Measurements from ENCODE around the gene ZC3H7A.
A peak's percentile ranks its signal among the peaks of the same experiment; 100 is the strongest.

The ZC3H7A gene

DNA sequence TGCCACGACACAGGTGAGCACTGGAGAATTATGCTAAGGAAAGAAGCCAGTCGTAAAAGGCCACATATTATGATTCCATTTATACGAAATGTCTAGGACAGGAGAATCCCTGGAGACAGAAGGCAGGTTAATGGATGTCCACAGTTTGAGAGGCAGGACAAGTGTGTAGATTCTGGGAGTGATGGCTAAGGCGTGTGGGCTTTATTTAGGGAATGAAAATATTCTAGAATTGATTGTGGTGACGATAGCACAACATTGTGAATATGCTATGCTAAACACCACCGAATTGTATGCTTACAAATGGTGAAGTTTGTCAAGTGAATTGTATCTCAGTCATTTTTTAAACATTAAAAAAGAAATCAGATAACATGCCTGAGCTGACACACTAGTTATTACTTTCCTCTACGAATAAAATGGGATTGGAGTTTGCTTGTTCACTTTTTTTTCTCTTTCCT is 49.1 kb downstream of the ZC3H7A start:
- H3K9me3 ChIP-seq (ENCODE audit: control insufficient read depth in 1 of 2, low read length in 2 of 2): no peaks in the 10 kb centered on the region
- H3K36me3 ChIP-seq (ENCODE audit: control insufficient read depth in 1 of 2, insufficient read depth in 2 of 2, low read length in 2 of 2): peaks cover 28 to 29% of the 10 kb centered on the region in 2 donors
- H3K27me3 ChIP-seq (ENCODE audit: low read depth, low read length): no peaks in the 10 kb centered on the region
- H3K4me1 ChIP-seq (ENCODE audit: control insufficient read depth in 1 of 2, insufficient read depth in 2 of 2, low read length in 2 of 2): no peaks in the 10 kb centered on the region
- H3K4me3 ChIP-seq (ENCODE audit: low read depth in 1 of 2, low read length in 2 of 2): no peak overlapping the region
- peak overlapping the region; percentile 10 for H3K27ac ChIP-seq (ENCODE audit: low read length)

DNA sequence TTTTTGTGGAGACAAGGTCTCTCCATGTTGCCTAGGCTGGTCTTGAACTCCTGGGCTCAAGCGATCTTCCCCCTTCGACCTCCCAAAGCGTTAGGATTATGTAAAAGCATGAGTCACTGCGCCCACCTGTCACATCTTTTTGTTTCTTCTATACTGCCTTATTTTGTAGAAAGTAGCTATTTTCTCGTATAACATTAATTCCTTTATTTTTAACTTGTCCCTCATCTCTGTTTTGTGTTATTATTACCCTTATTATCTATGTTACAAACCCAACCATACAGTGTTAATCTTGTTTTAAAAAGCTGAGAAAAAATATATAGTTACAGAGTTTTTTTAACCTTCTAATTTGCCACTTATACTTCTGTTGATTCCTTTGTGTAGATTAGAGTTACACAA is 53.0 kb downstream of the ZC3H7A start:
- Histone ChIP-seq H3K4me1 (ENCODE audit: control insufficient read depth in 1 of 2, insufficient read depth in 2 of 2, low read length in 2 of 2) (peaks cover 0 to 18% of the 10 kb centered on the region in 2 donors), H3K36me3 (ENCODE audit: control insufficient read depth in 1 of 2, insufficient read depth in 2 of 2, low read length in 2 of 2) (no peaks in the 10 kb centered on the region), H3K27ac (ENCODE audit: low read length) (peak overlapping the region; percentile 85)

DNA sequence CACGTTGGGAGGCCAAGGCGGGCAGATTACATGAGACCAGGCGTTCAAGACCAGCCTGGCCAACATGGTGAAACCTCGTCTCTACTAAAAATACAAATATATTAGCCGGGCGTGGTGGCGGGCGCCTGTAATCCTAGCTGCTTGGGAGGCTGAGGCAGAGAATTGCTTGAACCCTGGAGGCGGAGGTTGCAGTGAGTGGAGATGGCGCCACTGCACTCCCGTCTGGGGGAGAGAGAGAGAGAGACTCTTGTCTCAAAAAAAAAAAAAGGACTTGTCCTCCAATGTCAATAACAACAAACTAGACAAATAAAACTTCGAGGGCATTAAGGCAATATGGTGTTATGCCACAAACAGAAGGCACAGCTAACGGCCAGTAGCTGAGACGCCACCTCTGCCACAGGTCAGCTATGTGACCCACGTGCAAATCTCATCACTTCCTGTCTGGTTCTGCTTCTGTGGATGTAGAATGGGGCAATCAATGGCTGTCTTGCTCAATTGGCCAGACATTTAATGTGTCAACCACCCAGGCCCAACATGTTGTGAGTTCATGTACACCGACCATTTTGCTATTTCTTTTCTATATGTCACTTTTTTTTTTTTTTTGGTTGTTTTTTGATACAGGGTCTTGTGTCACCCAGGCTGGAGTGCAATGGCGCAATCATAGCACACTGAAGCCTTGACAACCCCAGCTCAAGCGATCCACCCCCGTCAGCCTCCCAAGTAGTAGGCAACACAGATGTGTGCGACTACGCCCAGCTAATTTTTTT is 53.6 kb downstream of the ZC3H7A start:
- no peaks in the 10 kb centered on the region for H3K27me3 ChIP-seq (ENCODE audit: low read depth, low read length)
- H3K27ac ChIP-seq (ENCODE audit: low read length): peak overlapping the region; percentile 85
- H3K9me3 ChIP-seq (ENCODE audit: control insufficient read depth in 1 of 2, low read length in 2 of 2): no peaks in the 10 kb centered on the region
- H3K4me1 ChIP-seq (ENCODE audit: control insufficient read depth in 1 of 2, insufficient read depth in 2 of 2, low read length in 2 of 2): peaks cover 0 to 18% of the 10 kb centered on the region in 2 donors
- peak overlapping the region; percentile 48 to 90 for H3K4me3 ChIP-seq (ENCODE audit: low read depth in 1 of 2, low read length in 2 of 2)
- no peaks in the 10 kb centered on the region for H3K36me3 ChIP-seq (ENCODE audit: control insufficient read depth in 1 of 2, insufficient read depth in 2 of 2, low read length in 2 of 2)

More for the DNA sequence above, 53.0 kb downstream of the ZC3H7A start:
- Histone ChIP-seq H3K27me3 (ENCODE audit: low read depth, low read length) (no peaks in the 10 kb centered on the region), H3K9me3 (ENCODE audit: control insufficient read depth in 1 of 2, low read length in 2 of 2) (no peaks in the 10 kb centered on the region), H3K4me3 (ENCODE audit: low read depth in 1 of 2, low read length in 2 of 2) (no peak overlapping the region)

DNA sequence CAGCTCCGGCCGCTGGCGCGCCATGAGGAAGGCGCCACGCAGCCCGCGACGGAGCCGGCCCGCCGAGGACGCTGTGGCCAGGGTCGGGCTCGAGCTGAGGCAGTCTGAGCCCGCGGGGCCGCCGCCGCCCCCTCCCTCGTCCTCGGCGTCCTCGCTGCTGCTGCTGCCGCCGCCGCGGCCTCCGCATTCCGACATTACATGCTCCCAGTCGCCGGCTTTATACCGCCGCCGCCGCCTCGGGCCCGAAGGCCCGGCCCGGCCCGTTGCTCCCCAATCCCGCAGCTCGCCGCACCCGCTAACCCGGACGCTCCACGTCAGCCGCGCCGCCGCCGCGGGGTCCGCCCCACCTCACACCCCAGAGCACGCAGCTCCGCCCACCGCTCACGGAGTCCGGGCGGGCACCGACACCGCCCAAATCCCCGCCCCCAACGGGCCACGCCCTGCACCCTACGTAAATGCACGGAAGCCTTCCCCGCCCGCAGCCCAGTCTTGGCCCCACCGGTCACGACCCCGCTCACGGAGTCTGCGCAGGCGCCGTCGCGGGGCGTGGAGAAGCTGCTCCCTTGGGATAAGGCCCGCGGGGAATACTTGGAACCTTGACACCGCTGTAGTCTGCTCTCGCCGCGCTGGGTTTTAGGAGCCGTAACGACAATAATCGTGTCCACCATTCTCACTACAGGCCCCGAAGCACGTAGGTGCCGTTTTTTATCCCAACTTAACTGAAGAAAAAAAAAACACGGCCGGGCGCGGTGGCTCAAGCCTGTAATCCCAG is 54.3 kb downstream of the ZC3H7A start, which contains the start of gene TXNDC11:
Gene TXNDC11 (minus strand): TSS at position 322 of the 772 bp plus-strand sequence. CDS start 127 bp downstream, at position 195.
- H3K4me1 ChIP-seq (ENCODE audit: control insufficient read depth in 1 of 2, insufficient read depth in 2 of 2, low read length in 2 of 2): peaks cover 7 to 22% of the 10 kb centered on the region in 2 donors
- no peaks in the 10 kb centered on the region for H3K36me3 ChIP-seq (ENCODE audit: control insufficient read depth in 1 of 2, insufficient read depth in 2 of 2, low read length in 2 of 2)
- no peaks in the 10 kb centered on the region for H3K27me3 ChIP-seq (ENCODE audit: low read depth, low read length)
- H3K4me3 ChIP-seq (ENCODE audit: low read depth in 1 of 2, low read length in 2 of 2): peak within 1 kb of the TSS; percentile 73 to 90
- peak within 1 kb of the TSS; percentile 88 for H3K27ac ChIP-seq (ENCODE audit: low read length)
- no peaks in the 10 kb centered on the region for H3K9me3 ChIP-seq (ENCODE audit: control insufficient read depth in 1 of 2, low read length in 2 of 2)

DNA sequence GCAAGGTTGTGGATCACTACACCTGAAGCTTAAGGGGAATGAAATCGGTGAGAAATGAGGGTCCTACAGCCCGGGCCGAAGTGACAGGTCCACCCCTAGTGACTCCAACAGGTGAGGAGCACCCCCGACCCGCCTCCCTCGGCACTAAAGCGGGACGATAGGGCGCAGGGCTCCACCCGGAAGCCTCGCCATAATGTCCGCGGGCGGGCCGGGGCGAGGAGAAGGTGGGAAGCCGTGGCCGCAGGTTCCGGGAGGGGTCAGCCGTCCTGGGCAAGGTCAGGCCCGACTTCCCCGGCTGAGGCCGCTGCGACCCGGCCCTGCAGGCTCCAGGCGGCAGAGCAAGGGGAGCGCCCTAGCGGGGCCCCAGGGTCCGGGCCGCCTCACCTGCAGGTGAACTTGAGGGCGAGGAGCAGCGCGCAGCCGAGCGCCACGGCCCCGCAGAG is 54.9 kb downstream of the ZC3H7A start:
- H3K4me3 ChIP-seq (ENCODE audit: low read depth in 1 of 2, low read length in 2 of 2): peak overlapping the region; percentile 73 to 90
- no peaks in the 10 kb centered on the region for H3K36me3 ChIP-seq (ENCODE audit: control insufficient read depth in 1 of 2, insufficient read depth in 2 of 2, low read length in 2 of 2)
- H3K27ac ChIP-seq (ENCODE audit: low read length): peak overlapping the region; percentile 88
- no peaks in the 10 kb centered on the region for H3K9me3 ChIP-seq (ENCODE audit: control insufficient read depth in 1 of 2, low read length in 2 of 2)
- peaks cover 7 to 22% of the 10 kb centered on the region in 2 donors for H3K4me1 ChIP-seq (ENCODE audit: control insufficient read depth in 1 of 2, insufficient read depth in 2 of 2, low read length in 2 of 2)
- H3K27me3 ChIP-seq (ENCODE audit: low read depth, low read length): no peaks in the 10 kb centered on the region

DNA sequence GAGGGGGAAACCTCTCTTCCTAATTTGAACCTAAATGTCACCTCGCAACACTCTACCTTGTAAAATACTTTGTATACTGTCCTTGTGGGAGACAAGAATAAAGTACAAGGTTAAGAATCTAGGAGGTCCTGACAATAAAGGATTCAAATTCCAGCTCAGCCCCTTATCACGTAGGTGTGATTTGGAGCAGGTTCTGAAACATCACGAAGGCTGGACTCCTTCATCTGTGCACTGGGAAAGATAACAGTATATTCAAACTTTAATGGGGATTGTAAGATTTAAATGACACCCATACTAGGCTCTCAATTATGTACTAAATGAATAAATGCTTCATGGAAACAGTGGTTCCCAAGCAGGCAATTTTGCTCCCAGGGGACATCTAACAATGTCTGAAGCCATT is 56.5 kb downstream of the ZC3H7A start:
- Histone ChIP-seq H3K9me3 (ENCODE audit: control insufficient read depth in 1 of 2, low read length in 2 of 2) (no peaks in the 10 kb centered on the region), H3K27ac (ENCODE audit: low read length) (peak overlapping the region; percentile 88), H3K4me3 (ENCODE audit: low read depth in 1 of 2, low read length in 2 of 2) (peak overlapping the region; percentile 73 to 90), H3K27me3 (ENCODE audit: low read depth, low read length) (no peaks in the 10 kb centered on the region), H3K4me1 (ENCODE audit: control insufficient read depth in 1 of 2, insufficient read depth in 2 of 2, low read length in 2 of 2) (peaks cover 7 to 22% of the 10 kb centered on the region in 2 donors), H3K36me3 (ENCODE audit: control insufficient read depth in 1 of 2, insufficient read depth in 2 of 2, low read length in 2 of 2) (peaks cover 6 to 11% of the 10 kb centered on the region in 2 donors)

DNA sequence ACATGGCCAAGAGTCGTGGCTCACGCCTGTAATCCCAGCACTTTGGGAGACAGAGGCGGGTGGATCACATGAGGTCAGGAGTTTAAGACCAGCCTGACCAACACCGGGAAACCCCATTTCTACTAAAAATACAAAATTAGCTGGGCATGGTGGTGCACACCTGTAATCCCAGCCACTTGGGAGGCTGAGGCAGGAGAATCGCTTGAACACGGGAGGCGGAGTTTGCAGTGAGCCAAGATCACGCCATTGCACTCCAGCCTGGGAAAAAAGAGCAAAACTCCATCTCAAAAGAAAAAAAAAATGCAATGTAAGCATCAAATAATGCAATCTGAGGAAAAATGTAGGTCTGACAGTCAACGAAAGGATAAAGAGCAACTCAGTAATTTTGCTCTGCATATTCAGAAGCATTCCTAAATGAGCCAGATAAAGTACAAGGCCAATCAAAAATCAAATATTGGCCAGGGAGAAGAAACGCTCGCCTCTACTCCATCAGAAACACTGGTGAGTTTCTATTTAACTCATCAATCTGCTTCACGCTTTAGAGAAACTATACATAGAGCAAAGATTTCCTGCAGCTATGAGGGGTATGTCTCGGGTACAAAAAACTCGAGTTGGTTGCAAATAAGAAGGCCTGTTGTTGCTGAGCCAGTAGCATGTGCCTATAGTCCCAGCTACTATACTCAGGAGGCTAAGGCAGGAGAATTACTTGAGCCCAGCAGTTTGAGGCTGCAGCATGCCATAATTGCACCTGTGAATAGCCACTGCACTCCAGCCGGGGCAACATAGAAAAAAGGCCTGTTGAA is 58.1 kb downstream of the ZC3H7A start:
- Histone ChIP-seq H3K4me3 (ENCODE audit: low read depth in 1 of 2, low read length in 2 of 2) (peak overlapping the region in 1 of 2 donors; percentile 12), H3K27me3 (ENCODE audit: low read depth, low read length) (no peaks in the 10 kb centered on the region), H3K36me3 (ENCODE audit: control insufficient read depth in 1 of 2, insufficient read depth in 2 of 2, low read length in 2 of 2) (peaks cover 8 to 16% of the 10 kb centered on the region in 2 donors), H3K4me1 (ENCODE audit: control insufficient read depth in 1 of 2, insufficient read depth in 2 of 2, low read length in 2 of 2) (peaks cover 11 to 33% of the 10 kb centered on the region in 2 donors), H3K27ac (ENCODE audit: low read length) (no peak overlapping the region), H3K9me3 (ENCODE audit: control insufficient read depth in 1 of 2, low read length in 2 of 2) (no peaks in the 10 kb centered on the region)

DNA sequence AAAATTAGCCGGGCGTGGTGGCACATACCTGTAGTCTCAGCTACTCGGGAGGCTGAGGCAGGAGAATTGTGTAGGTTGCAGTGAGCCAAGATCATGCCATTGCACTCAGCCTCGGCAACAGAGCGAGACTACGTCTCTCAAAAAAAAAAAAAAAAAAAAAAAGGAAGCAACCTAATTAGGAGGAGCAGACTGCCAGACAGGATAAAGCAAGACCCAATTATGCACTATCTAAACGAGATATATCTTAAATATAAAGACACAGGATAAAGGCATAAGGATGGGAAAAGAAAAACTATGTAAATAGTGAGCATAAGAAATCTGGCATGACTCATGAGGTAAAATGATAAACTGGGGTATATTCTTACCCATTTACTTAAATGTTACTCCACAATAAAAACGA is 59.3 kb downstream of the ZC3H7A start:
- Histone ChIP-seq H3K27ac (ENCODE audit: low read length) (no peak overlapping the region), H3K4me1 (ENCODE audit: control insufficient read depth in 1 of 2, insufficient read depth in 2 of 2, low read length in 2 of 2) (peaks cover 11 to 34% of the 10 kb centered on the region in 2 donors), H3K9me3 (ENCODE audit: control insufficient read depth in 1 of 2, low read length in 2 of 2) (no peaks in the 10 kb centered on the region), H3K4me3 (ENCODE audit: low read depth in 1 of 2, low read length in 2 of 2) (no peak overlapping the region), H3K27me3 (ENCODE audit: low read depth, low read length) (no peaks in the 10 kb centered on the region), H3K36me3 (ENCODE audit: control insufficient read depth in 1 of 2, insufficient read depth in 2 of 2, low read length in 2 of 2) (peaks cover 12 to 17% of the 10 kb centered on the region in 2 donors)

DNA sequence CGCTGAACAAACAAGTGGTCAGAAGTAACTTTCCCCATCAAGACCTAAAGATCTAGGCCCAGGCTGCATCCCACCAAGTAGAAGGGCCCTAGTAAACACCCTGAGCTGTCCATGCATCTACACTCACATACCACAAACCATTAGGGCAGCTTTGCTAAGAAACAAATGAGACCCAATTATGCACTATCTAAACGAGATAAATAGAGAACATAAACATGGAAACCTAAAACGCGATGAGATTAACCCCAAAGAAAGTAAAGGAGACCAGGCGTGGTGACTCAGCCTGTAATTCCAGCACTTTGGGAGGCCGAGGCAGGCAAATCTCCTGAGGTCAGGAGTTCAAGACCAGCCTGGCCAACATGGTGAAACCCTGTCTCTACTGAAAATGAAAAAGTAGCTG is 60.2 kb downstream of the ZC3H7A start:
- H3K9me3 ChIP-seq (ENCODE audit: control insufficient read depth in 1 of 2, low read length in 2 of 2): no peaks in the 10 kb centered on the region
- peaks cover 11 to 34% of the 10 kb centered on the region in 2 donors for H3K4me1 ChIP-seq (ENCODE audit: control insufficient read depth in 1 of 2, insufficient read depth in 2 of 2, low read length in 2 of 2)
- H3K27ac ChIP-seq (ENCODE audit: low read length): no peak overlapping the region
- H3K27me3 ChIP-seq (ENCODE audit: low read depth, low read length): no peaks in the 10 kb centered on the region
- no peak overlapping the region for H3K4me3 ChIP-seq (ENCODE audit: low read depth in 1 of 2, low read length in 2 of 2)
- peaks cover 20 to 26% of the 10 kb centered on the region in 2 donors for H3K36me3 ChIP-seq (ENCODE audit: control insufficient read depth in 1 of 2, insufficient read depth in 2 of 2, low read length in 2 of 2)

DNA sequence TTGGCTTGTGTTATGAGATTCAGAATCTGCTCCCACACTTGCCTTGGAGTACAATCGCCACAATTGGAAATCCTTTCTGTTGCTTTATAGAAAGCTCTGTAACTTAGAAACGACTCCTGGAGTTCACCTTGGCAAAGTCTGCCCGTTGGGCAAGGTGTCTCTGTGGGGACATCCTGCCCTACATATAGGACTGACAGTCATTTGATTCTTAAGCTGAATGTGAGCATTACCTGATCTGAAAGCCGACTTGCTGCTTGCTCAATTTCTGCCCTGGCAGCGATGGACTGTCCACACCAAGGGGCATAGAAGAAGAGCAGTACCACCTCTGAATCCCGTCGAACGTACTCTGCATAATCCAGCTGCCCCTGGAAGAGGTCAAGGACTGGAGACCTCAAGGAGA is 61.3 kb downstream of the ZC3H7A start:
- Histone ChIP-seq H3K9me3 (ENCODE audit: control insufficient read depth in 1 of 2, low read length in 2 of 2) (no peaks in the 10 kb centered on the region), H3K4me3 (ENCODE audit: low read depth in 1 of 2, low read length in 2 of 2) (no peak overlapping the region), H3K4me1 (ENCODE audit: control insufficient read depth in 1 of 2, insufficient read depth in 2 of 2, low read length in 2 of 2) (peaks cover 11 to 24% of the 10 kb centered on the region in 2 donors), H3K27me3 (ENCODE audit: low read depth, low read length) (no peaks in the 10 kb centered on the region), H3K36me3 (ENCODE audit: control insufficient read depth in 1 of 2, insufficient read depth in 2 of 2, low read length in 2 of 2) (peaks cover 25 to 29% of the 10 kb centered on the region in 2 donors), H3K27ac (ENCODE audit: low read length) (no peak overlapping the region)
